Parathyroid adenoma (tissue), 2 donors: ENCODE measurements around the gene HSF2.

Experiments used
- H2AFZ ChIP-seq: fragments of 300-600 bp; sonication (generic); one replicate; pipeline ENCODE4 v1.7.0; 2017; ENCODE audit warnings: antibody characterized with exemption, mild to moderate bottlenecking
- H3K27ac ChIP-seq: fragments of 300-600 bp; sonication (generic); one replicate; pipeline ENCODE4 v1.7.0; 2017
- H3K27me3 ChIP-seq: fragments of 300-600 bp; sonication (generic); one replicate; pipeline ENCODE4 v1.7.0; 2017; ENCODE audit warnings: low read length; ENCODE audit not compliant: control insufficient read depth, insufficient read depth
- H3K36me3 ChIP-seq: fragments of 300-600 bp; sonication (generic); one replicate; pipeline ENCODE4 v1.7.0; 2017; ENCODE audit warnings: low read length; ENCODE audit not compliant: control insufficient read depth, insufficient read depth
- H3K4me1 ChIP-seq: fragments of 300-600 bp; sonication (generic); one replicate; pipeline ENCODE4 v1.7.0; 2017; ENCODE audit warnings: control low read depth
- H3K4me2 ChIP-seq: fragments of 300-600 bp; sonication (generic); one replicate; pipeline ENCODE4 v1.7.0; 2017; ENCODE audit warnings: low read length
- H3K4me3 ChIP-seq: fragments of 300-600 bp; sonication (generic); one replicate; pipeline ENCODE4 v1.7.0; 2017; ENCODE audit warnings: low read depth, low read length
- H3K79me2 ChIP-seq: fragments of 300-600 bp; sonication (generic); one replicate; pipeline ENCODE4 v1.7.0; 2017; ENCODE audit warnings: control low read depth
- H3K9ac ChIP-seq: fragments of 300-600 bp; sonication (generic); one replicate; pipeline ENCODE4 v1.7.0; 2017; ENCODE audit warnings: mild to moderate bottlenecking
- H3K9me3 ChIP-seq: fragments of 300-600 bp; sonication (generic); one replicate; pipeline ENCODE4 v1.7.0; 2017; ENCODE audit warnings: low read length; ENCODE audit not compliant: control insufficient read depth
- TF ChIP-seq, protein P1 (sequence below): fragments of 300-600 bp; sonication (generic); IDR thresholded peaks from one replicate; pipeline ENCODE4 v1.7.0; 2017; ENCODE audit warnings: antibody characterized with exemption, mild to moderate bottlenecking
- donor health status: primary hyperparathyroidism.

Gene HSF2

GRCh38 chr6:122394016-122394415 is 5.4 kb upstream of the HSF2 start:
- Histone ChIP-seq H3K79me2 (no peaks in the 10 kb centered on the region), H3K27me3 (no peaks in the 10 kb centered on the region), H3K27ac (no peak overlapping the region), H3K4me2 (no peak overlapping the region), H2AFZ (no peak overlapping the region), H3K9me3 (no peaks in the 10 kb centered on the region), H3K9ac (no peak overlapping the region), H3K36me3 (no peaks in the 10 kb centered on the region), H3K4me1 (no peaks in the 10 kb centered on the region), H3K4me3 (no peak overlapping the region)
- TF ChIP-seq, protein P1, sequence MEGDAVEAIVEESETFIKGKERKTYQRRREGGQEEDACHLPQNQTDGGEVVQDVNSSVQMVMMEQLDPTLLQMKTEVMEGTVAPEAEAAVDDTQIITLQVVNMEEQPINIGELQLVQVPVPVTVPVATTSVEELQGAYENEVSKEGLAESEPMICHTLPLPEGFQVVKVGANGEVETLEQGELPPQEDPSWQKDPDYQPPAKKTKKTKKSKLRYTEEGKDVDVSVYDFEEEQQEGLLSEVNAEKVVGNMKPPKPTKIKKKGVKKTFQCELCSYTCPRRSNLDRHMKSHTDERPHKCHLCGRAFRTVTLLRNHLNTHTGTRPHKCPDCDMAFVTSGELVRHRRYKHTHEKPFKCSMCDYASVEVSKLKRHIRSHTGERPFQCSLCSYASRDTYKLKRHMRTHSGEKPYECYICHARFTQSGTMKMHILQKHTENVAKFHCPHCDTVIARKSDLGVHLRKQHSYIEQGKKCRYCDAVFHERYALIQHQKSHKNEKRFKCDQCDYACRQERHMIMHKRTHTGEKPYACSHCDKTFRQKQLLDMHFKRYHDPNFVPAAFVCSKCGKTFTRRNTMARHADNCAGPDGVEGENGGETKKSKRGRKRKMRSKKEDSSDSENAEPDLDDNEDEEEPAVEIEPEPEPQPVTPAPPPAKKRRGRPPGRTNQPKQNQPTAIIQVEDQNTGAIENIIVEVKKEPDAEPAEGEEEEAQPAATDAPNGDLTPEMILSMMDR = no peak

- Histone ChIP-seq H3K9ac (no peak overlapping the region), H2AFZ (peak overlapping the region; percentile 91), H3K4me3 (peak overlapping the region; percentile 50), H3K4me1 (peaks cover 3% of the 10 kb centered on the region), H3K27ac (peak overlapping the region; percentile 46), H3K4me2 (peak overlapping the region; percentile 82), H3K79me2 (peaks cover 18% of the 10 kb centered on the region), H3K9me3 (no peaks in the 10 kb centered on the region), H3K36me3 (no peaks in the 10 kb centered on the region), H3K27me3 (no peaks in the 10 kb centered on the region)
- TF ChIP-seq, protein P1 = no peak
These were observed 451 bp upstream of the HSF2 start for GRCh38 chr6:122399055-122399347.

GRCh38 chr6:122400121-122400450 is 634 bp downstream of the HSF2 start:
- peak overlapping the region; percentile 95 for H3K4me3 ChIP-seq

DNA sequence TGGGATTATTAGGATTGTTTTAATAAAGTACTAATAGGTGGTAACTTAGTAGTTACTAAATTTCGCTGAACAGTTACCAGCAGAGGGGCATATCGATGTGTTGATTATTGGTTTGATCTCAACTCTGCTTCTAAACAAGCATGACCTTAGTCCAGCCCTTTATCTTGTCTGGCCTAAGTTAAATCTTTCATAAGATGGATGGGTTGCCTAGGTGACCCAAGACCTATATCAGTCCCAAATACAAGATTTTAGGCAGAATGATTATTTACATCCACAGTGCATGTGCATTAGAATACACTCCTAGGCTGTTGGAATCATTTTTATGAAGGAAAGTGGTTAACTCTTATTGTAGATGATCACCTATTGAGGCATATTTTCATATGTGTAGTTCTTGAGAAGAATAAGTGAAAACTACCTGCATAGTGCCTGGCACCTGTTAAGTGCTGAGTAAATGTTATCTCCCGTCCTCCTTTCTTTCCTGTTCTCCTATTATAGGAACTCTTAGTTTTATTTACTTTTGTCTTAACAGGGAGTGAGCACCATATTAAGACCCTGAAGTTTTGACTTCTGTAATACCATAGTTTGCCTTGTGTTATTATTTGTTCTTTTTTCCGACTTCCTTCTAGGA is 1.1 kb downstream of the HSF2 start:
- no peak overlapping the region for H3K27ac ChIP-seq
- TF ChIP-seq, protein P1 = no peak

More at GRCh38 chr6:122400121-122400450, 634 bp downstream of the HSF2 start:
- H3K4me2 ChIP-seq = peak overlapping the region; percentile 78
- H3K27ac ChIP-seq = no peak overlapping the region
- TF ChIP-seq, protein P1 = no peak
- no peaks in the 10 kb centered on the region for H3K27me3 ChIP-seq
- H3K9me3 ChIP-seq = no peaks in the 10 kb centered on the region
- peaks cover 18% of the 10 kb centered on the region for H3K79me2 ChIP-seq
- H3K4me1 ChIP-seq = peaks cover 3% of the 10 kb centered on the region
- peak overlapping the region; percentile 68 for H3K9ac ChIP-seq
- H3K36me3 ChIP-seq = no peaks in the 10 kb centered on the region
- H2AFZ ChIP-seq = peak overlapping the region; percentile 90

GRCh38 chr6:122401104-122401503 is 1.7 kb downstream of the HSF2 start:
- TF ChIP-seq, protein P1 = no peak
- H2AFZ ChIP-seq = no peak overlapping the region
- no peak overlapping the region for H3K4me2 ChIP-seq
- H3K27ac ChIP-seq = no peak overlapping the region
- H3K79me2 ChIP-seq = peaks cover 22% of the 10 kb centered on the region
- H3K4me1 ChIP-seq = peaks cover 3% of the 10 kb centered on the region
- H3K4me3 ChIP-seq = no peak overlapping the region
- H3K9me3 ChIP-seq = no peaks in the 10 kb centered on the region
- no peaks in the 10 kb centered on the region for H3K36me3 ChIP-seq
- no peaks in the 10 kb centered on the region for H3K27me3 ChIP-seq
- H3K9ac ChIP-seq = no peak overlapping the region

More for the DNA sequence above, 1.1 kb downstream of the HSF2 start:
- Histone ChIP-seq H3K4me3 (peak overlapping the region; percentile 95), H3K9ac (peak overlapping the region; percentile 68), H2AFZ (peak overlapping the region; percentile 90), H3K79me2 (peaks cover 18% of the 10 kb centered on the region), H3K4me1 (peaks cover 3% of the 10 kb centered on the region), H3K4me2 (peak overlapping the region; percentile 78), H3K36me3 (no peaks in the 10 kb centered on the region), H3K9me3 (no peaks in the 10 kb centered on the region), H3K27me3 (no peaks in the 10 kb centered on the region)
